ENCODE data around the gene NMT1. TPM values are rescaled to one million over a fixed set of nuclear protein-coding genes. Genes with fewer than 3 reads are reported as not detected.

Gene NMT1
- total and polyA plus RNA-seq, 2 of the 13 experiments (the other 11 are each of a cell fraction or from before 2014, with no cell fraction given) = 75.7 to 142 TPM

DNA sequence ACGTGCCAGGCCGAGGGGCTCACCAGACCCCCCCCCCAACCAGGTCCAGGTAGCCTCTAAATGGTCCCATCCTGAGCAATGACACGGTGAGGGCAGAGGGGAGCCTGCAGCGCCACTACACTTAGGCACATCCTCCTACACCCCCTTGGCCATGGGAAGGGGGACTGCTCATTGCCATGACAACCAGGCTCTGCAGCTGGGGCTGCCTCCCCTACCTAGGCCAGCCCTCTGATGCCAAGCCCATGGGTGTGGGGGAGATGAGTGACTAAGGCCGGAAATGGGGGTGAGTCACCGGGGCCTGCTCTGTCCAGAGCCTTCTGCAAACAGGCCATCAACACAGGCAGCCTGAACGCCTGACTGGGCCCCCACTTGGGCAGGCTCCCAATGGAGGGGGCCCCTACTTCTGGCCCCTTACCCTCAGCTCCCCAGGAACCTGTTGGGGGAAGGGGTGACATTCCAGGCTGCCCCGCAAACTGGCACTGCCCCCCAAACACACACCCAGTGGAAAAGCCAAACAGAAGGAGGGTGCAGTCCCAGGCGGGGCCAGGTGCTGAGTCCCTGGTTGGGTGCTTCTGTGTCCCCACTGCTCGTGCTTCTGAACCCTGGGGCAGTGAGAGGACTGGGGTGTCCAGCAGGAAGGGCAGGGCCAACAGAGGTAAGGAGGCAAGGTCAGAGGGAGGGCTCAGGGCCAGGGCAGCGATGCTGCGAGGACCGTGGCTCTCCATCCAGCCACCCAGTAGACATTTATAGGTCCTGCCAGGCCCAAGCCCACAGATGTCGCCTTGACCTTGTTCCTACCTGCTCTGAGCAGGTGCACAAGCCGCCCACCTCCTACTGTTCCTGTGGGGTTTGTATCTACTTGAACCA is 63.0 kb downstream of the NMT1 start (continued):
- TF ChIP-seq ZNF569 (CRISPR knock-in tag; IDR thresholded peaks at IDR 0.05; ENCODE audit: borderline replicate concordance) = no peak
- TF ChIP-seq PLRG1 (conservative IDR thresholded peaks at IDR 0.05) = no peak
- TF ChIP-seq JUNB (CRISPR knock-in tag; IDR thresholded peaks at IDR 0.05; ENCODE audit: borderline replicate concordance) = peak; percentile 90; the same call in 1 of the 2 replicates
- TF ChIP-seq ZNF317 (CRISPR knock-in tag; IDR thresholded peaks at IDR 0.05) = no peak
- TF ChIP-seq ZNF577 (CRISPR knock-in tag; IDR thresholded peaks at IDR 0.05; ENCODE audit: borderline replicate concordance, low read depth) = no peak
- peak; percentile 55; the same call in 1 of the 2 replicates for TF ChIP-seq FOXK1 (CRISPR knock-in tag; IDR thresholded peaks at IDR 0.05; ENCODE audit: borderline replicate concordance, low read depth)
- no peak for TF ChIP-seq ZNF629 (CRISPR knock-in tag; conservative IDR thresholded peaks at IDR 0.05)
- no peak for TF ChIP-seq RFXAP (CRISPR knock-in tag; IDR thresholded peaks at IDR 0.05; ENCODE audit: borderline replicate concordance)
- peak; percentile 34 for TF ChIP-seq SP5 (CRISPR knock-in tag; IDR thresholded peaks at IDR 0.05; ENCODE audit: borderline replicate concordance, low read depth)
- TF ChIP-seq HHEX (CRISPR knock-in tag; IDR thresholded peaks at IDR 0.05) = no peak
- TF ChIP-seq ZNF550 (CRISPR knock-in tag; IDR thresholded peaks at IDR 0.05; ENCODE audit: borderline replicate concordance) = no peak
- TF ChIP-seq KLF13 (CRISPR knock-in tag; IDR thresholded peaks at IDR 0.05) = no peak
- no peak for TF ChIP-seq HOXA9 (CRISPR knock-in tag; IDR thresholded peaks at IDR 0.05; ENCODE audit: borderline replicate concordance)
- no peak for TF ChIP-seq GPN1 (CRISPR knock-in tag; IDR thresholded peaks at IDR 0.05; ENCODE audit: borderline replicate concordance)
- TF ChIP-seq, protein P1, sequence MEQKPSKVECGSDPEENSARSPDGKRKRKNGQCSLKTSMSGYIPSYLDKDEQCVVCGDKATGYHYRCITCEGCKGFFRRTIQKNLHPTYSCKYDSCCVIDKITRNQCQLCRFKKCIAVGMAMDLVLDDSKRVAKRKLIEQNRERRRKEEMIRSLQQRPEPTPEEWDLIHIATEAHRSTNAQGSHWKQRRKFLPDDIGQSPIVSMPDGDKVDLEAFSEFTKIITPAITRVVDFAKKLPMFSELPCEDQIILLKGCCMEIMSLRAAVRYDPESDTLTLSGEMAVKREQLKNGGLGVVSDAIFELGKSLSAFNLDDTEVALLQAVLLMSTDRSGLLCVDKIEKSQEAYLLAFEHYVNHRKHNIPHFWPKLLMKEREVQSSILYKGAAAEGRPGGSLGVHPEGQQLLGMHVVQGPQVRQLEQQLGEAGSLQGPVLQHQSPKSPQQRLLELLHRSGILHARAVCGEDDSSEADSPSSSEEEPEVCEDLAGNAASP (CRISPR knock-in tag; IDR thresholded peaks at IDR 0.05; ENCODE audit: borderline replicate concordance) = 0 out of 2 replicates have a peak, but pooled peaks have one; percentile 40
- no peak for TF ChIP-seq ZNF256 (CRISPR knock-in tag; conservative IDR thresholded peaks at IDR 0.05)
- peak; percentile 61 for TF ChIP-seq ELF1 (CRISPR knock-in tag; IDR thresholded peaks at IDR 0.05)
- no peak for TF ChIP-seq ZFP36L2 (CRISPR knock-in tag; IDR thresholded peaks at IDR 0.05)
- TF ChIP-seq SRY (CRISPR knock-in tag; IDR thresholded peaks at IDR 0.05) = no peak
- TF ChIP-seq ZNF557 (CRISPR knock-in tag; IDR thresholded peaks at IDR 0.05) = no peak
- no peak for TF ChIP-seq TBP (CRISPR knock-in tag; IDR thresholded peaks at IDR 0.05)
- no peak for TF ChIP-seq ZMYM2 (CRISPR knock-in tag; IDR thresholded peaks at IDR 0.05)
- TF ChIP-seq RNF2 (conservative IDR thresholded peaks at IDR 0.05; ENCODE audit: low read depth) = 0 out of 2 replicates have a peak, but pooled peaks have one; percentile 21
- no peak for TF ChIP-seq KLF12 (CRISPR knock-in tag; IDR thresholded peaks at IDR 0.05; ENCODE audit: borderline replicate concordance)
- TF ChIP-seq, protein P2, sequence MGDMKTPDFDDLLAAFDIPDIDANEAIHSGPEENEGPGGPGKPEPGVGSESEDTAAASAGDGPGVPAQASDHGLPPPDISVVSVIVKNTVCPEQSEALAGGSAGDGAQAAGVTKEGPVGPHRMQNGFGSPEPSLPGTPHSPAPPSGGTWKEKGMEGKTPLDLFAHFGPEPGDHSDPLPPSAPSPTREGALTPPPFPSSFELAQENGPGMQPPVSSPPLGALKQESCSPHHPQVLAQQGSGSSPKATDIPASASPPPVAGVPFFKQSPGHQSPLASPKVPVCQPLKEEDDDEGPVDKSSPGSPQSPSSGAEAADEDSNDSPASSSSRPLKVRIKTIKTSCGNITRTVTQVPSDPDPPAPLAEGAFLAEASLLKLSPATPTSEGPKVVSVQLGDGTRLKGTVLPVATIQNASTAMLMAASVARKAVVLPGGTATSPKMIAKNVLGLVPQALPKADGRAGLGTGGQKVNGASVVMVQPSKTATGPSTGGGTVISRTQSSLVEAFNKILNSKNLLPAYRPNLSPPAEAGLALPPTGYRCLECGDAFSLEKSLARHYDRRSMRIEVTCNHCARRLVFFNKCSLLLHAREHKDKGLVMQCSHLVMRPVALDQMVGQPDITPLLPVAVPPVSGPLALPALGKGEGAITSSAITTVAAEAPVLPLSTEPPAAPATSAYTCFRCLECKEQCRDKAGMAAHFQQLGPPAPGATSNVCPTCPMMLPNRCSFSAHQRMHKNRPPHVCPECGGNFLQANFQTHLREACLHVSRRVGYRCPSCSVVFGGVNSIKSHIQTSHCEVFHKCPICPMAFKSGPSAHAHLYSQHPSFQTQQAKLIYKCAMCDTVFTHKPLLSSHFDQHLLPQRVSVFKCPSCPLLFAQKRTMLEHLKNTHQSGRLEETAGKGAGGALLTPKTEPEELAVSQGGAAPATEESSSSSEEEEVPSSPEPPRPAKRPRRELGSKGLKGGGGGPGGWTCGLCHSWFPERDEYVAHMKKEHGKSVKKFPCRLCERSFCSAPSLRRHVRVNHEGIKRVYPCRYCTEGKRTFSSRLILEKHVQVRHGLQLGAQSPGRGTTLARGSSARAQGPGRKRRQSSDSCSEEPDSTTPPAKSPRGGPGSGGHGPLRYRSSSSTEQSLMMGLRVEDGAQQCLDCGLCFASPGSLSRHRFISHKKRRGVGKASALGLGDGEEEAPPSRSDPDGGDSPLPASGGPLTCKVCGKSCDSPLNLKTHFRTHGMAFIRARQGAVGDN (CRISPR knock-in tag; IDR thresholded peaks at IDR 0.05) = peak; percentile 97

All from HepG2 (cell line).